GM12878 (cell line): ENCODE measurements around the gene MYL6B.

Experiments used
- RAD21 ChIP-seq: IDR thresholded peaks from 2 replicates; pipeline ENCODE4 v1.6.1; 2011; ENCODE audit warnings: mild to moderate bottlenecking, low read depth, low read length, moderate library complexity; ENCODE audit not compliant: insufficient read depth
- TF ChIP-seq, protein P1 (sequence below), 3 experiments: IDR thresholded peaks in 2 of 3; conservative IDR thresholded peaks in 1 of 3; 2 replicates each; pipeline ENCODE4 v1.5.1; 2011; ENCODE audit warnings: low read depth in 3 of 3, low read length in 3 of 3, mild to moderate bottlenecking in 3 of 3, control low read depth in 2 of 3, moderate library complexity in 2 of 3, inconsistent platforms in 1 of 3, mixed read lengths in 1 of 3; ENCODE audit not compliant: control insufficient read depth in 2 of 3, insufficient read depth in 1 of 3; ENCODE audit errors: extremely low read depth in 1 of 3

DNA sequence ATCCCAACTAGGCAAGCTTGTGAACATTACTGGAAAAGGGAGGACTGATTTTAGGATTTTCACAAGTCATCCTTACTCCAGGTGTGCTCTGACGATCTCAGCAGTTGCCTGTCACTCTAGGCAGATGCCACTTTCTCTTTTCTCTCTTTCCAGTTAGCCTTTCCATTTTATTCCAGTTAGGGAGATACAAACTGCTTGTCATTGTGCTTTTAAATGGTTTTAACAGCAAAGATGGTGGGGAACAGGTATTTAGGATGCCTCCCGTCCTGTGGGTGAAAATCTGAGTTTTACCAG is 46.8 kb upstream of the MYL6B start:
- no peak for TF ChIP-seq RAD21
- TF ChIP-seq, protein P1, sequence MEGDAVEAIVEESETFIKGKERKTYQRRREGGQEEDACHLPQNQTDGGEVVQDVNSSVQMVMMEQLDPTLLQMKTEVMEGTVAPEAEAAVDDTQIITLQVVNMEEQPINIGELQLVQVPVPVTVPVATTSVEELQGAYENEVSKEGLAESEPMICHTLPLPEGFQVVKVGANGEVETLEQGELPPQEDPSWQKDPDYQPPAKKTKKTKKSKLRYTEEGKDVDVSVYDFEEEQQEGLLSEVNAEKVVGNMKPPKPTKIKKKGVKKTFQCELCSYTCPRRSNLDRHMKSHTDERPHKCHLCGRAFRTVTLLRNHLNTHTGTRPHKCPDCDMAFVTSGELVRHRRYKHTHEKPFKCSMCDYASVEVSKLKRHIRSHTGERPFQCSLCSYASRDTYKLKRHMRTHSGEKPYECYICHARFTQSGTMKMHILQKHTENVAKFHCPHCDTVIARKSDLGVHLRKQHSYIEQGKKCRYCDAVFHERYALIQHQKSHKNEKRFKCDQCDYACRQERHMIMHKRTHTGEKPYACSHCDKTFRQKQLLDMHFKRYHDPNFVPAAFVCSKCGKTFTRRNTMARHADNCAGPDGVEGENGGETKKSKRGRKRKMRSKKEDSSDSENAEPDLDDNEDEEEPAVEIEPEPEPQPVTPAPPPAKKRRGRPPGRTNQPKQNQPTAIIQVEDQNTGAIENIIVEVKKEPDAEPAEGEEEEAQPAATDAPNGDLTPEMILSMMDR (IDR thresholded peaks at IDR 0.05 in 2 of 3, conservative IDR thresholded peaks at IDR 0.05 in 1 of 3; ENCODE audit: control insufficient read depth in 2 of 3, extremely low read depth in 1 of 3, insufficient read depth in 1 of 3, low read depth in 3 of 3, low read length in 3 of 3): no peak
